Body of pancreas (tissue), 4 donors: ENCODE results near the gene PPA1. TPM values are rescaled to one million over a fixed set of nuclear protein-coding genes. Genes with fewer than 3 reads are reported as not detected.
"Not testable (repeated sequence)": the region's sequence is repeated elsewhere in the genome, so short reads cannot be mapped to it uniquely, and the experiment has no call there.

ENCODE experiments used
- ATAC-seq: fragments of 150-250 bp; one replicate; pipeline ENCODE4 v1.9.1; 2016
- DNase-seq, 4 donors: peaks; one replicate each; pipeline ENCODE4 v3.0.0-alpha.2; 2019
- H3K27ac ChIP-seq, 4 donors: fragments of 200-600 bp; sonication (generic); 1 replicate in 3 of 4; 2 replicates in 1 of 4; pipeline versions ENCODE4 v1.5.1 to v1.6.1; 2016 to 2019; ENCODE audit warnings: mild to moderate bottlenecking in 1 of 4, mixed read lengths in 1 of 4, moderate library complexity in 1 of 4
- H3K27me3 ChIP-seq, 2 donors: fragments of 200-600 bp; sonication (generic); one replicate each; pipeline ENCODE4 v1.6.0; 2016; ENCODE audit warnings: mild to moderate bottlenecking in 1 of 2
- H3K36me3 ChIP-seq, 2 donors: fragments of 200-600 bp; sonication (generic); replicated peaks in 1 of 2; 2 replicates each; pipeline ENCODE4 v1.5.1; 2016; ENCODE audit warnings: low read depth in 2 of 2; ENCODE audit not compliant: insufficient read depth in 1 of 2
- H3K4me1 ChIP-seq: fragments of 200-600 bp; sonication (generic); one replicate; pipeline ENCODE4 v1.6.0; 2016
- H3K4me3 ChIP-seq, 2 donors: fragments of 200-600 bp; sonication (generic); 1 replicate in 1 of 2; 2 replicates in 1 of 2; pipeline ENCODE4 v1.5.1; 2016 to 2019
- H3K9me3 ChIP-seq, 3 donors: fragments of 200-600 bp; sonication (generic); 1 replicate in 2 of 3; 2 replicates in 1 of 3; pipeline ENCODE4 v1.5.1; 2016
- POLR2A ChIP-seq, 3 donors: fragments of 450-650 bp; IDR thresholded peaks; one replicate each; pipeline ENCODE4 v1.6.1; 2016; ENCODE audit warnings: antibody characterized with exemption in 3 of 3, mild to moderate bottlenecking in 2 of 3
- WGBS, 2 donors: methylation state at CpG; one replicate each; pipeline ENCODE4 v1.1.5; 2017; 5-methylcytosine and 5-hydroxymethylcytosine counted together
- intact Hi-C: fragments of 100-400 bp; cut with DNase I; formaldehyde crosslinking; loops from one replicate; pipeline ENCODE4 v1.15.1; 2023
- total RNA-seq, 2 donors: library from RNA; depleted of rRNA; stranded (reverse); fragments of >200 nt; gene quantifications; one replicate each; pipeline ENCODE4 v1.1.0, GENCODE V29; 2016
- TF ChIP-seq, protein P1 (sequence below), 7 experiments: fragments of 450-650 bp in 4 of 7; fragments of 200-600 bp in 3 of 7; sonication (generic) in 3 of 7; IDR thresholded peaks; one replicate each; pipeline ENCODE4 v1.5.1; 2016 to 2019; ENCODE audit warnings: antibody characterized with exemption in 7 of 7

PPA1 gene
- total RNA-seq, 2 donors from 2014 or later: 101 to 108 TPM

- no peak for ATAC-seq
These were observed 47.1 kb downstream of the PPA1 start for GRCh38 chr10:70186090-70186489.

GRCh38 chr10:70183304-70183703, 49.9 kb downstream of the PPA1 start:
- no peak overlapping the region for H3K27ac ChIP-seq
- no peak for DNase-seq
- H3K36me3 ChIP-seq: no peaks in the 10 kb centered on the region
- no peaks in the 10 kb centered on the region for H3K4me1 ChIP-seq
- intact Hi-C loops: no loop called here
- no peak overlapping the region for H3K4me3 ChIP-seq
- ATAC-seq: no peak
- no peaks in the 10 kb centered on the region for H3K27me3 ChIP-seq
- no peaks in the 10 kb centered on the region for H3K9me3 ChIP-seq
- TF ChIP-seq POLR2A (IDR thresholded peaks at IDR 0.05): no peak
- TF ChIP-seq, protein P1, sequence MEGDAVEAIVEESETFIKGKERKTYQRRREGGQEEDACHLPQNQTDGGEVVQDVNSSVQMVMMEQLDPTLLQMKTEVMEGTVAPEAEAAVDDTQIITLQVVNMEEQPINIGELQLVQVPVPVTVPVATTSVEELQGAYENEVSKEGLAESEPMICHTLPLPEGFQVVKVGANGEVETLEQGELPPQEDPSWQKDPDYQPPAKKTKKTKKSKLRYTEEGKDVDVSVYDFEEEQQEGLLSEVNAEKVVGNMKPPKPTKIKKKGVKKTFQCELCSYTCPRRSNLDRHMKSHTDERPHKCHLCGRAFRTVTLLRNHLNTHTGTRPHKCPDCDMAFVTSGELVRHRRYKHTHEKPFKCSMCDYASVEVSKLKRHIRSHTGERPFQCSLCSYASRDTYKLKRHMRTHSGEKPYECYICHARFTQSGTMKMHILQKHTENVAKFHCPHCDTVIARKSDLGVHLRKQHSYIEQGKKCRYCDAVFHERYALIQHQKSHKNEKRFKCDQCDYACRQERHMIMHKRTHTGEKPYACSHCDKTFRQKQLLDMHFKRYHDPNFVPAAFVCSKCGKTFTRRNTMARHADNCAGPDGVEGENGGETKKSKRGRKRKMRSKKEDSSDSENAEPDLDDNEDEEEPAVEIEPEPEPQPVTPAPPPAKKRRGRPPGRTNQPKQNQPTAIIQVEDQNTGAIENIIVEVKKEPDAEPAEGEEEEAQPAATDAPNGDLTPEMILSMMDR (IDR thresholded peaks at IDR 0.05): no peak
- WGBS, 2 donors: 61 to 67% methylated on average over 2 of the region's 2 CpGs

More at GRCh38 chr10:70186090-70186489, 47.1 kb downstream of the PPA1 start:
- intact Hi-C loops: no loop called here
- H3K27ac ChIP-seq: no peak overlapping the region
- H3K4me1 ChIP-seq: peaks cover 5% of the 10 kb centered on the region
- no peak overlapping the region for H3K4me3 ChIP-seq
- WGBS, 2 donors: 75 to 85% methylated on average over 5 of the region's 5 CpGs
- H3K9me3 ChIP-seq: no peaks in the 10 kb centered on the region
- no peak for DNase-seq
- no peaks in the 10 kb centered on the region for H3K27me3 ChIP-seq
- H3K36me3 ChIP-seq: no peaks in the 10 kb centered on the region
- no peak for TF ChIP-seq POLR2A (IDR thresholded peaks at IDR 0.05)
- TF ChIP-seq, protein P1 (IDR thresholded peaks at IDR 0.05): no peak

GRCh38 chr10:70179209-70179608, 54.0 kb downstream of the PPA1 start:
- H3K9me3 ChIP-seq, H3K4me3 ChIP-seq, H3K27me3 ChIP-seq, ATAC-seq, H3K4me1 ChIP-seq, DNase-seq, intact Hi-C loops, H3K36me3 ChIP-seq, H3K27ac ChIP-seq: not testable (repeated sequence)
- 85 to 88% methylated on average over 8 of the region's 8 CpGs for WGBS, 2 donors

- H3K27me3 ChIP-seq: no peaks in the 10 kb centered on the region
- no peaks in the 10 kb centered on the region for H3K9me3 ChIP-seq
- H3K4me1 ChIP-seq: peaks cover 3% of the 10 kb centered on the region
- ATAC-seq (no peak), DNase-seq (no peak)
- WGBS, 2 donors: 76 to 81% methylated on average over 4 of the region's 4 CpGs
- H3K4me3 ChIP-seq: no peak overlapping the region
- no peak for TF ChIP-seq POLR2A (IDR thresholded peaks at IDR 0.05)
- TF ChIP-seq, protein P1 (IDR thresholded peaks at IDR 0.05): no peak
- no peaks in the 10 kb centered on the region for H3K36me3 ChIP-seq
- intact Hi-C loops: no loop called here
- H3K27ac ChIP-seq: no peak overlapping the region
These were observed 55.0 kb downstream of the PPA1 start for GRCh38 chr10:70178139-70178725.

DNA sequence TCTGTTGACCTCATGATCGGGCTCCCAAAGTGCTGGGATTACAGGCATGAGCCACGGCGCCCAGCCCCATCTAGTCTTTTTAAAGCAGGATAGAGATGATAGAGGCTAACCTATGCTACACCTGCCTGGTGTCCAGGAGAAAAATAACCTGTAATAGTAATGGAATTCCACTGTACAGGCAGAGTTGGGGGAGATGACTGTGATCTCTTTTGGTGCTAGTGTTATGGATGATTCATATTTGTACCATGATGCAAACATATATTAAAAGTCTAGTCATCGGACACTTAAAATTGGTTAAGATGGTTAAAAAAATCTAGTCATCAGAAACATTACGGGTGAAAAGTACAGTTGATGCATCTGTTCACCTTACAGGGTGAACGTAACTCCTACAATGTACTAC, 56.8 kb downstream of the PPA1 start:
- TF ChIP-seq, protein P1 (IDR thresholded peaks at IDR 0.05): no peak
- TF ChIP-seq POLR2A (IDR thresholded peaks at IDR 0.05): no peak
- no peak for DNase-seq
- H3K27ac ChIP-seq: no peak overlapping the region
- no peak for ATAC-seq
- H3K9me3 ChIP-seq: no peaks in the 10 kb centered on the region
- H3K4me1 ChIP-seq: peaks cover 3% of the 10 kb centered on the region
- 81 to 84% methylated on average over 5 of the region's 6 CpGs for WGBS, 2 donors
- no peaks in the 10 kb centered on the region for H3K36me3 ChIP-seq
- H3K27me3 ChIP-seq: no peaks in the 10 kb centered on the region
- intact Hi-C loops: no loop called here
- H3K4me3 ChIP-seq: no peak overlapping the region
